ENCODE results near the gene C1orf52. TPM values are rescaled to one million over a fixed set of nuclear protein-coding genes. Genes with fewer than 3 reads are reported as not detected.
A peak's percentile ranks its signal among the peaks of the same experiment; 100 is the strongest.

Gene C1orf52
- total RNA-seq, 2 experiments from 2014 or later: 62.4 to 66.6 TPM

DNA sequence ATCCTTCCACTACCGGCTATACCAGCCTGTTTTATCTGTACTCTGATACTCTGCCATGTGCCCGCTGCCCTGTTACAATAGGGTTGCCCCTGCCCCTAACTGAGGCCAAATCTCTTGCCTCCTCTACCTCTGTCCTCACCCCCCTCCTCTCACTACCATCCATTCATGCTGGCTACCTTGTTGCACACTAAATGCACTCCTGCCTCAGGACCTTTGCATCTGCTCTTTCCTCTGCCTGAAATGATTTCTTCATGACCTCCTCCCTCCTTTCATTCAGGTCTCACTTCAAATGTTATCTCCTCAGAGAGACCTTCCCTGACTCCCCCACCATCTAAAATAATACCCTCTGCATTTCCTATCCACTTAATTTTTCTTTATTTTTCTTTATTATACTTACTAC lies 51.0 kb downstream of the C1orf52 start:
- Mint-ChIP-seq H3K36me3 (ENCODE audit: low read depth) (no peaks in the 10 kb centered on the region), H3K27me3 (peaks cover 69% of the 10 kb centered on the region), H3K4me1 (ENCODE audit: low read depth) (no peaks in the 10 kb centered on the region), H3K27ac (no peak overlapping the region), H3K4me3 (no peak overlapping the region), H3K9me3 (no peaks in the 10 kb centered on the region)
- Histone ChIP-seq H3K27me3 (ENCODE audit: control insufficient read depth in 1 of 2, insufficient read depth in 2 of 2, low read length in 2 of 2) (peaks cover 6 to 7% of the 10 kb centered on the region in 2 experiments), H3K27ac (ENCODE audit: low read depth in 1 of 2, low read length in 2 of 2) (no peak overlapping the region), H3K9me3 (ENCODE audit: control insufficient read depth in 1 of 2, insufficient read depth in 1 of 2, low read length in 2 of 2) (no peaks in the 10 kb centered on the region), H3K4me3 (ENCODE audit: low read length) (no peak overlapping the region), H3K4me1 (ENCODE audit: insufficient read depth, low read length) (no peaks in the 10 kb centered on the region), H3K36me3 (ENCODE audit: insufficient read depth, low read length) (no peaks in the 10 kb centered on the region)
- intact Hi-C loops (cut with DNase I, micrococcal nuclease): no loop called here
- ATAC-seq (ENCODE audit: poor library complexity) (no peak), DNase-seq (no peak)
- POLR2A ChIA-PET: no interaction called here
- TF ChIP-seq CTCF (IDR thresholded peaks at IDR 0.05): no peak
- CTCF ChIA-PET: no interaction called here

DNA sequence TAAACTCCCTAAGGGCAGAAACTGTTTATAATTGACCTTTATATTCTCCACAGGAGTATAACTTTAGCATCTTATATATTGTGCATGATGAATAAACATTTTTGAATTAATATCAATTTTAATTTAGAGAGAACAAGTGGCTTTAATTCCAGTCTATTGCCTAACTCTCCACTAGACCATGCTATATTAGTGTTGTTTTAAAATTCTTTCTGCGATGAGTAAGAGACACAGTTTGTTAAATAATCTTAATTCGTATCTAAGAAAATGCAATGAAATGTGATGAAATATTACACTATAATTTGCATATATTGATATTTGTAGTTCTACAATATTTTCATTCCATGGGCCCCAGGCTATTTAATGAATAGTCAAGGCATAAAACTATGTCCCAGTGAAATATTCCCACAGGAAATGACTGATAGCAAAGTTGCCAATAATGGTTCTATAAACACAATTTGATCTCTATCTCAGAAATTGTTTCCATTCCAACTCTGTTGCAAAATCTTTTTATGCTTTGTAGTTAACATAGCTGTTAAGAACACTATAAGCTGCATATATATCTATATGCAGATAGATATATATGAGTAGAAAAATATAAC lies 55.8 kb downstream of the C1orf52 start:
- peaks cover 13% of the 10 kb centered on the region for H3K36me3 Mint-ChIP-seq (ENCODE audit: low read depth)
- Histone ChIP-seq H3K36me3 (ENCODE audit: insufficient read depth, low read length) (no peaks in the 10 kb centered on the region), H3K4me3 (ENCODE audit: low read length) (no peak overlapping the region), H3K27ac (ENCODE audit: low read depth in 1 of 2, low read length in 2 of 2) (no peak overlapping the region), H3K27me3 (ENCODE audit: control insufficient read depth in 1 of 2, insufficient read depth in 2 of 2, low read length in 2 of 2) (no peaks in the 10 kb centered on the region), H3K9me3 (ENCODE audit: control insufficient read depth in 1 of 2, insufficient read depth in 1 of 2, low read length in 2 of 2) (no peaks in the 10 kb centered on the region), H3K4me1 (ENCODE audit: insufficient read depth, low read length) (peaks cover 16% of the 10 kb centered on the region)
- no peak for DNase-seq
- peaks cover 62% of the 10 kb centered on the region for H3K27me3 Mint-ChIP-seq
- intact Hi-C loops (cut with DNase I, micrococcal nuclease): loop anchor here (5.0 kb wide), 3 partner anchors 74 to 156 kb away; partner anchors contain the start of genes BCL10 (in 1 of the 2) and MCOLN3 (in 1 of the 2)
- no peak overlapping the region for H3K4me3 Mint-ChIP-seq
- TF ChIP-seq CTCF (IDR thresholded peaks at IDR 0.05): no peak
- peak overlapping the region; percentile 97 for H3K27ac Mint-ChIP-seq
- H3K9me3 Mint-ChIP-seq: no peaks in the 10 kb centered on the region
- H3K4me1 Mint-ChIP-seq (ENCODE audit: low read depth): peaks cover 30% of the 10 kb centered on the region
- POLR2A ChIA-PET: interaction anchor here (1.0 kb wide), 1 partner anchor 72 kb away, joined by 6 read pairs; the partner anchor contains the start of gene BCL10
- CTCF ChIA-PET: no interaction called here
- no peak for ATAC-seq (ENCODE audit: poor library complexity)

DNA sequence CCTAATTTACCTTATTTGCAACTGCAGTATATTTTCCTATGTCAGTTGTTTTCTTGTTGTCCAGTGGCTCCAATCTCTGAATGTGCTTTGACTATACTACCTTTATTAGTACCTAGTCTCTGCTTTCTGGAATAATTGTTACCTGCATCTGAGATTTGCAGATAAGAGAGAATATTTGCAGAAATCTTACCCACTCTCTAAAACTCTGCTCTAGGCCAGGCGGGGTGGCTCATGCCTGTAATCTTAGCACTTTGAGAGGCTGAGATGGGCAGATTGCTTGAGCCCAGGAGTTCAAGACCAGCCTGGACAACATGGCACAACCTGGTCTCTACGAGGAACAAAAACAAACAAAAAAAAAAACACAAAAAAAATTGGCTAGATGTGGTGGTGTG lies 56.6 kb downstream of the C1orf52 start:
- Histone ChIP-seq H3K4me1 (ENCODE audit: insufficient read depth, low read length) (peaks cover 16% of the 10 kb centered on the region), H3K36me3 (ENCODE audit: insufficient read depth, low read length) (no peaks in the 10 kb centered on the region), H3K4me3 (ENCODE audit: low read length) (no peak overlapping the region), H3K27me3 (ENCODE audit: control insufficient read depth in 1 of 2, insufficient read depth in 2 of 2, low read length in 2 of 2) (no peaks in the 10 kb centered on the region), H3K9me3 (ENCODE audit: control insufficient read depth in 1 of 2, insufficient read depth in 1 of 2, low read length in 2 of 2) (no peaks in the 10 kb centered on the region), H3K27ac (ENCODE audit: low read depth in 1 of 2, low read length in 2 of 2) (no peak overlapping the region)
- Mint-ChIP-seq H3K27ac (peak overlapping the region; percentile 97), H3K4me1 (ENCODE audit: low read depth) (peaks cover 37% of the 10 kb centered on the region), H3K9me3 (no peaks in the 10 kb centered on the region), H3K4me3 (peak overlapping the region; percentile 63), H3K36me3 (ENCODE audit: low read depth) (peaks cover 13% of the 10 kb centered on the region), H3K27me3 (peaks cover 54% of the 10 kb centered on the region)
- DNase-seq: no peak
- ATAC-seq (ENCODE audit: poor library complexity): no peak
- intact Hi-C loops (cut with DNase I, micrococcal nuclease): loop anchor here (1.0 to 5.0 kb wide), 4 partner anchors 74 to 258 kb away; partner anchors contain the start of genes BCL10 (in 1 of the 2) and MCOLN3 (in 1 of the 2)
- ChIA-PET POLR2A (interaction anchor here (1.0 to 3.8 kb wide), 5 partner anchors 9 to 1059 kb away, joined by 4 to 38 read pairs (median 5); partner anchors contain the start of genes BCL10 and PRKACB), CTCF (interaction anchor here (3.7 kb wide), 1 partner anchor 56 kb away, joined by 12 read pairs; the partner anchor contains the start of gene C1orf52)
- no peak for TF ChIP-seq CTCF (IDR thresholded peaks at IDR 0.05)

Data from CD4-positive, alpha-beta T cell (primary cell).